Stimulated activated CD8-positive, alpha-beta memory T cell treated with anti-CD3 and anti-CD28 coated beads, Interleukin-15, amount 100 ng/mL, for 4 hours (primary cell): ENCODE measurements around the gene DCTN3.

Source experiments
- DNase-seq, 2 donors: peaks; one replicate each; pipeline ENCODE4 v3.0.0-alpha.2; 2020; ENCODE audit warnings: low read depth in 2 of 2

The DCTN3 gene

DNA sequence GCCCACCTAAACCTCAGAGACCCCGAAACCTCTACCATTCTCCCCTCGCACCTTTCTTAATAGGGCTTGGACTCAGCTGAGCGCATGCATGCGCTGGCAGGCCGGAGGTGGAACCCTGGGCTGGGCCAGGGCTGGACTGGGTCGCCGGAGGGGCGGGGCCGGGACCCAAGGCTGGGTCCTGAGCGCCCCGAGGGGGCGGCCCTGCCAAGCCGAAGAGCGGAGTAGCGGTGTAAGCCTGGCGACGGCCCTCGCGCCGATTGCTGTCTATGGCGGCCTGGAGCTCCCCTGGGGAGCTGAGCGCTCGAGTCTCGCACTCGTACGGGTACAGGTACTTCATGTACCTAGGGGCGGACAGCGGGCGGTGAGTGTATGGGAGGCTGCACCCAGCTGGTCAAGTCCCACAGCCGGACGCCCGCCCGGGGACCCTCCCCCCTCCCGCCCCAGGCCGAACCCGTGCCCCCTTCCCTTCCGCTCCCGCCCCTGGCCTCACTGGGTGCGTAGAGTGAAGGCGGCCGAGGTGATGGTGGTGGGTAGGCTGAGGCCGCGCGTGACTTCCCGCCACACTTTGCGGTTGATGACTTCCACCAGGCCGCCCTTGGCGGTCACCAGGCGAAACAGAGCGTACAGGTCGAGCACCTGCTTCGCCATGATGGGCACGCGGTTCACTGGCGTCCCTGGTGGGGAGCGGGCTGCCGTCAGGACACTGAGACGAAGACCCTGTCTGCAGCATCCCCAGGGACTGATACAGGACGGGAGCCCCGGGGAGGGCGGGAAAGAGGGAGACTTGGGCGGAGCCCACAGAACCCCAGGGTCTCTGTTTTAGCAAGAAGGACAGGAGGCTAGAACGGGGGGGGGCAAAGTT, 3.3 kb upstream of the DCTN3 start:
- DNase-seq: no peak

GRCh38 chr9:34615132-34615531, 5.2 kb downstream of the DCTN3 start:
- no peak for DNase-seq

- DNase-seq: peak in 1 of 2 donors; percentile 32
Observed at GRCh38 chr9:34612788-34613390, 7.4 kb downstream of the DCTN3 start.

DNA sequence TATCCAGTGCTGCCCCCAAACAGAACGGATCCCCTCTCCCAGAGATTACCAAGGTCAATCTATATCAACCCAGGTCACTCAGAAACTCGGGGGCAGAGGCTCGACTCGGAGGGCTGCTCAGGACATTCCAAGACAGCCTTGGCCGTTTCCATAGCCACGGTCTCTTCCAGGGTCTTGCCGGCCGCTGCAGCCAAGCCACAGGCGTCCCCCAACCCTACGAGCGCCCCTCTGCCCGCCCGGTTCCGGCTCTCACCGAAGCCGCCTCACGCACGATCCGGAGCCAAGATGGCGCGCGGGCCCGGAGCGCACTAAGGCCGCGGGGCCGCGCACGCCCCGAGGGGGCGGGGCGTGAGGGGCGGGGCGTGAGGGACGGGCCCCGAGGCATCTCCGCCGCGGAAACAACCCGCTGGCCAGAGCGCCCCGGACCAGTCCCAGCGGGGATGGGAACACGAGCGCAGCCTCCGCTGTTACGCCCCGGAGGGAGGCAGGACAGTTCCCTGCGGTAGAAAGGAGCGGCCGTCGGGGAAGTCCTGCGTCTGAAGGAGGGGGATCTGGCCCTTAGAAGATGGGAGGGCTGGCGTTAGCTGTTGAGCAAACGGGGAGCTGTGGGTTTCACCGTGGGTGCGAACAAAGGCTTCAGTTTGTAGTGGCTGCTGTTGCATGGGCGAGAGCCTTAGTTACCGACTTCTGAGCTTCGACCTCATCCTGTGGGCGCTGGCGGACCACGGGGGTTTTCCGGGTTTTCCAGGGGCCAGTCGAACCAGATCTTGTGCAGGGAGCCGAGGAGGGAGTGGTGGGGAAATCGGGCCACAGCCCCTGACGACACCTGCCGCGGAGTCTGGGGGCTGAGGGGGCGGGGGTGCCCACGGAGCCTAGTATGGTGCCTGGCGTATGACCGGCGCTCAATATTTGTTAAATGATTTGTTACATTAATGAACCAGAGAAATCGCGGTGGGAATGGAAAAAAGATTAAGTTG, 8.2 kb downstream of the DCTN3 start, which contains the start of gene RPP25L:
Gene RPP25L (minus strand): TSS at position 287 of the 977 bp plus-strand sequence. CDS start 801 bp downstream, outside the sequence.
- DNase-seq: peak; percentile 61 to 68

DNA sequence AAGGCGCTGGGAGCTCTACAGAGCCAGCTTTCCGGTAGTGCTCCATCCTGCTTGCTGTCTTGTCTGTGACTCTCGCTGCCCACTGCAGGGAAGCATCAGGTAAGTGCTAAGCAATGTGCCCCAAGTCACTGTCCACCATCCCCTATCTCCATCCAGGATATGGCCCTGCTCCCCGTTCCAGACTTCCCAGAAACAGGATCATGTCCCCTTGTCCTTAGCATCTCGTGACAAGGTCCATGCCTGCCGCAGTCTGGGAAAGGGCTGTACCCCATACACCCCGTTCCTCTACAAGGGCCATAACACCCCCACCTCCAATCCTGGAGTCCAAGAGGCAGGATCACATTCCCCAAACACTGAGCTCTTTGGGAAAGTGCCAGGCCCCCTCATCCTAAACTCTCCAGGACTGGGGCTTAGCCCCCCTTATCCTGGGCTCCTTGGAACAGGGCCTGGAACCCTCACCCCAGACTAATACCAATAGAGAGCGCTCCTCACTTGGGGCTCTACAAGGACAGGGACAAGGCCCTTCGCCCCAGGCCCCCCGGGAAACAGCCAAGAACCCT, 9.0 kb downstream of the DCTN3 start:
- no peak for DNase-seq

GRCh38 chr9:34610434-34611206, 9.7 kb downstream of the DCTN3 start:
- no peak for DNase-seq

- no peak for DNase-seq
Observed at GRCh38 chr9:34607331-34607730, 13.0 kb downstream of the DCTN3 start.

DNA sequence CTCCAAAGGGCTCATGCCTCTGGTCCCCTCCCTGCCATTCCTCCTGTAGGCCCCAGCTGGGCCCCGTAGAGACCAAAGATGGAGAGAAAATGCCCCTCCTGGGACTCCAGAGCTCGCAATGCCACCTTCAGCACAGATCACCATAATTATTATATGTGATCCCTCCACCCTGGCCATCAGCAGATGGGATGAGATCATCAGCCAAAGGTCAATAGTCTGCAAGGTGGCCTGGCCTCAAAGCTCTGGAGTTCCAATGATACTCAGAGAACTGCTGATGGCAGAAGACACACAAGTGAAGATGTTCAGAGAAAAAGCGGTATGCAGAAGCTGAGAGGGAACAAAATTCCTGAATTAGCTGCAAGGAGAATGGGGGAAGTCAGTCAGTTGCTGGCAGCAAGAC, 13.4 kb downstream of the DCTN3 start:
- DNase-seq: no peak

DNA sequence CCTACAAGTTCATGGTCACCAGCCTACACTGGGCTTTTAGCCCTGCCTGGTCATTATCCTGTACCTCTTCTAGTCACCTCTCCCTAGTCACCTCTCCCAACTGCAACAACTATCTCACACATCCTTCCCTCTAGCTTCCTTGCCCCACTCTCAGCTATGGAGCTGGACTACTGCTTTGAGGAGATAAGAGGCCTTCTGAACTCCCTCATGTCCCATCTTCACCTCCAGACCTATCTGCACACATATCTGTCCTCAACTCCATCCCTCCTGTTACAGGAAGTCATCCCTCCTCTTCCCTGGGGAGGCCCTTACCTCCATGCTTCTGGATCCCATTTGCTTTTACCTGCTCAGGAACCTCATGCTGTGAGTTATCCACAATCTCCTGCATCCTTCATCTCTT, 14.1 kb downstream of the DCTN3 start:
- no peak for DNase-seq

GRCh38 chr9:34603610-34604231, 16.6 kb downstream of the DCTN3 start:
- DNase-seq: peak; percentile 53 to 61

DNA sequence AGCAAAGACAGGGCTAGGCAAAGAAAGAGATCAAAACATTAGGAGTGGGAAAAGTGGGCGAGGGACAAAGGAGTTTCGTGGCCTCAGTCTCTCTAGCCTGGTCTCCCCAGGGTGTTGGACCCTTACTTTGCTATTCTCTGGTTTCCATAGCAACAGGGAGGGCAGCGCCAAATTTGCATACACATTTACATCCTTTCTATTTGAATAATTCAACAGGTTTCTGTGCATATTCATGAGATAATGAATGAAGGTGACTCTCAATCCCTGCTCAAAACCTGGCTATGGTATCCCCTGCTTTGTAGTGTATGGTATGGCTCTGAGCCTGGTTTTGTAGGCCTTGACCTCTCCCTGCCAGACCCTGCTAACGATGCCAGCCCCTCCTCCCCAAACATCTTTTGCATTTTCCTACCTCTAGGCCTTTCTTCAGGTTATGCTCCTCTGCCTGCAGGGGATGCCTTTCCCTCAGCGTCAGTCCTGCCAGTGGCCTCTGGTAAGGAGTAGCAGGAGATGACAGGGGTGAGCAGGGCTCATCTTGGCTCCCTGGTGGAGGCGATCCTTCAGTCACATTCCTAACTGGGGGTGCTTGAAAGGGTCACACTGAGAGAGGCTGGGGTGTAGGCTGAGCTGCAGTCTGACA, 18.2 kb downstream of the DCTN3 start:
- DNase-seq: no peak

DNA sequence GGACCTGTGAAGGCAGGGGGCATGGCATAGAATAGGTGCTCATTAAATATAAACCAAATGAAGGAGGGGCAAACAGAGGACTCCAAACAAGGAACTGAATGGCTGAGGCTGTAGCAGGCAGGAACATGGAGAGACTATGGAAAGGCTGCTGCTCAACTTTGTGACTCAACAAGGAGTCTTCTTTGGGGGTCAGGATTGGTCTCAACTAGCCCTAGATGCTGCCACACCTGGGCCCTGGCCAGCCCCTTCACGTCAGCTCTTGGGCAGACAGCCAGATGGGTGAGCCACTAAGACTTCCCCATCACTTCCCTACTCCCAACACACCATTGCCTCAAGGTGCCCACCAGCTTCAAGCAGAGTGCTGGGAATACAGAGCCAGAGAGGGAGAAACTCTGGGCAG, 19.4 kb downstream of the DCTN3 start:
- DNase-seq: no peak

GRCh38 chr9:34599546-34599945, 20.7 kb downstream of the DCTN3 start:
- no peak for DNase-seq

- no peak for DNase-seq
Observed at GRCh38 chr9:34594177-34594576, 26.1 kb downstream of the DCTN3 start.

DNA sequence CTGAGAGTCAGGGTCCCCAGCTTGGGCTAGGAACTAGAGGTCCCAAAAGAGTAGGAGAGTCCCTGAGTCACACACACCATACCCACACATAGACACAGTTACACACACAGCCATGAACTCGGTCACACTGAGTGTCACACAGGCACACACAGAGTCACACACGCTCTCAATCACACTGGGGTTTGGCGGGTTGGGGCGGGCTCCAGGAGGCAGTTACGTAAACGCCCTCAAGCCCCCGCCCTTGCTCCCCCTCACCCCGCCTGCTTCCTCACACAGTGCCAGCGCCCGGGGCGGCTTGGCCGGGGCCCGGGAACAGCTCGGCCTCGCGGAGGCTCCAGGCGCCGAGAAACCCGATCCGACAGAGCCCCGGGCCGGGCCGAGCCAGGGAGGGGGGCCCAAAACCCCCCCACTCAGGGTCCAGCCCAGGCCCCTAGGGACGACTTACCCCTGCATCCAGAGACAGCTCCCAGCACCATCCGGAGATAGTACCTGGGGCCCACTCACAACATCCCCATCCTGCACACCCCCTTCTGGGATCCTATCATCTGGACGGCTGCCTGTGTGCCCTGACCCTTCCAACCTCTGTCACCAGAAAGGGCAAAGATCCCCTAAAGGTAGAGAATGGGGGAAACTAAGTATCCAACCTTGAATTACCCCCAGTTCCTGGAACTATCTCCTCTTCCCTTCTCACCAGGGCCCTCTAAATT, 27.2 kb downstream of the DCTN3 start:
- no peak for DNase-seq

- no peak for DNase-seq
Observed at GRCh38 chr9:34591917-34592866, 28.1 kb downstream of the DCTN3 start.

DNA sequence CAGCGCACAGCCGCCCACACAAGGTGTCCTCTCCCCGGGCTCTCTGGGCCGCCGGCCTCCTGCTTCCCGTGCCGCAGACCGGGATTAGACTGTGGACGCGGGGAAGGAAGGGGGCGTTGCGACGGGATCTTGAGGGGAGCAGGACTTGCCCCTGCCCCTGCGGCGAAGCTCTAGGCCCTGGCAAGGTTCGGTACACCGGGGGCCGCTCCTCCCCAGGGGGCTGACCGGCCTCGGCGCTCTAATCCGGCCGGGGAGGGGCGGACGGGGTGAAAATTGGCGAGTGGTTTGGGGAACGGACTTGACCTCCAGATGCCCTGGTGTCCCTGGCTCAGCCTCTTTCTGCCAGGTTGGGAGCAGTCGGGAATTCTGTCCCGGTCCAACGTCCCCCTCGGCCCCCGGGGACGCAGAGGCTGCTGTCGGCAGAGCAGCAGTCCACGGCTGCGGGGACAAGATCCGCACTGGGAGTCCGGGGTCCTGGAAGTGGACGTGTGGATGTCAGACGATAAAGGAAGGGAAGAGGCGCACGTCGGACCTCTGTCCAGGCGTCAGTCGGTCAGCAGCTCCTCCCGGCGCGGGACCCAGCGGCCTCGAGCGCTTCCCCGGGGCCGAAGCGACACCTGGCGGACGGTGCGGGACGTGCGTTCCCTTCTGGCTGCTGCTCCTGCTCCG, 28.9 kb downstream of the DCTN3 start:
- DNase-seq: peak; percentile 43 to 50
